HG03520 (cell line): ENCODE results near the gene HYCC1.

Source experiments
- ATAC-seq: cut with Tn5 transposase; IDR thresholded peaks from one replicate; pipeline ENCODE4 v1.9.1; 2021; ENCODE audit warnings: mild to moderate bottlenecking, moderate library complexity; ENCODE audit not compliant: unreplicated experiment

The HYCC1 gene

DNA sequence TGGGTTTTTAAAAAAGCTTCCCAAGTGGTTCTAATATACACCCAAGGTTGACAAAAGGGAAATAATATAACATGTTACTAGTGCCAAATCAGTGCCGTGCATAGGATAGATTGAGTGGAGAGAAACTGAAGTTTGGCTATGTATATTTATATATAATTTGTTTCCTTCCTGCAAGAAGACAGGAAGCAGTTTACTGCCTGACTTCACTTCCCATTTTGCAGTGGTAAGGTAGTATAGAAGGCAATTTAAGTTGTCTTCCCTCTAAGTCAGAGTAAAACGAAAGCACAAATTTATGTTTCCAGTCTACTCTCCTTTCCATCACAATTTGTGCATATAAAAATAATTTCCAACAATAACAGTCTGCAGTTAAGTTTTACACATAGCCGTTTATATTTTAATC lies 3.4 kb upstream of the HYCC1 start:
- no peak for ATAC-seq

DNA sequence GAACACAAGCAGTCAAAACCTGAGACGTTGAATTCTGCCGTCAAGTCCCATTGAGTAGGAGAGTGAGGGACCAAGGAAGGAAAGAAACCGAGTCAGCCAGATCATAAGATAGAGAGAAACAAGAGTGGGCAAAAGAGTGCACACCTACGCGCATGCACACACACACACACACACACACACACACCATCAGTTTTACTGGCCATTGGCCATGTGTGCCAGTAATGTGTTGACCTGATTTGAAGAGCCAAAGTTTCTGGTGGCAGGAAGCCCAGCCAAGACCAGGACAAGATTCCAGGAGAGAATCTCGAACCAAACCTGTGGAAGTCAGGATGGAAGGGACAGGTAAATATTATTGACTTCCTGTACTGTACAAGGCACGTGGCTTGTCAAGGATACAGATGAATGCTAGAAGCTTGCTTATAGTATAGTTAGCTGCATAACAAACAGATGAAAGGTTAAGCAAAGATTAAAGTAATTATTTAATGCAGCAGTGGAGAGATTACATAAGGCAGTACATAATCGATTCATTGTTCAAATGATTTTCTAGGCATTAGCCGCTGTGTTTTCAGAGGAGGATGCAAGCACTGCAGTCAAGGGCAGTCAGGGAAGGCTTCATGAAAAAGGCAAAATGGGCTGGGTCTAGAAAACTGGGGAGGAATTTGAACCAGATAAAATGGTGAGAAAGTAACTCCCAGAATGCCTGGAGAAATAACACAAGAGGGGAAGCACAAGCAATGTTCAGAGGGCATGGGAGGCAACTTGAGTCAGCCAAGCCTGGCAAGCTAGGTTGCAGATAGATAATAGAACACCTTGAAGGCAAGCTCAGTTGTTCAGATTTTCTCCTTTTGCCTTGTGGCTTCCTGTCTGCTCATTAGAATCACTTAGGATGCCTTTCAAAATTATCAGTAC lies 2.7 kb upstream of the HYCC1 start:
- ATAC-seq, result no peak

GRCh38 chr7:23014681-23015080 lies 751 bp upstream of the HYCC1 start:
- ATAC-seq, result no peak

DNA sequence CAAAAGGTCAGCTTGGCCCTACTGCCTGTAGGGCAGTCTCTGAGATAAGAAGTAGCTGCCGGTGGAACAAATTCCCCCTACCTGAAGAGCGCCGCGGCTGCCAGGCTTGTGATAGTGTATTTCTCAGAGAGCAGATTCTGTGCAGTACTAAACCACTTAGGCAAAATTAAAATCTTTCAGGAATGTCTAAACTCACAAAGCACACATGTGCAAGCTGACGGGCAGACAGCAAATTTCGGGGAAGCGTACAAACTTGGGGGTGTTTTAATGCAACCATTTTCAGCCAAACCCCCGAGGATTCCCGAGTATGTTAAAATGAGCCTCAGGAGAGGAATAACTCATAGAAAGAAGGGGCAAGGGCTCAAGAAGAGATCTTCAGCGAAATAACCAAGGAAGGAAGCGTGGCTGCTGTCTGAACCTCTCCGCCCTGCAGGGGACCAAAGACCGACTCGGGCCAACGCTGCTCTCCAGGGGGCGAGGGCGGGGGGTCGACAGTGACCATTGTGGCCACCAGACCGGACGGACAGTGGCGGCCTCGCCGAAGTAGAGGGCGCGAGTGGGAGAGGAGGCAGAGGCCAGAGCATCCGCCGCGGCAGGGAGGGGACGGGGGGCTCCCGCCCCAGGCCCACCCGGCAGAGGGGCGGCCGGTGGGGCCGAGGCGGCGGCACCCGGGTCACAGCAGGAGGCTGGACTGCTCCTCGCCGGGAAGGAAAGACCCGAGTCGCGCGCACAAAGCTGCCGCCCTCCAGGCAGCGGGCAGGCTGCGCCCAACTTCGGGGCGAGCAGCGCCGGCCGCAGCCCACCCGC lies 819 bp downstream of the HYCC1 start:
- peak; percentile 0 for ATAC-seq

DNA sequence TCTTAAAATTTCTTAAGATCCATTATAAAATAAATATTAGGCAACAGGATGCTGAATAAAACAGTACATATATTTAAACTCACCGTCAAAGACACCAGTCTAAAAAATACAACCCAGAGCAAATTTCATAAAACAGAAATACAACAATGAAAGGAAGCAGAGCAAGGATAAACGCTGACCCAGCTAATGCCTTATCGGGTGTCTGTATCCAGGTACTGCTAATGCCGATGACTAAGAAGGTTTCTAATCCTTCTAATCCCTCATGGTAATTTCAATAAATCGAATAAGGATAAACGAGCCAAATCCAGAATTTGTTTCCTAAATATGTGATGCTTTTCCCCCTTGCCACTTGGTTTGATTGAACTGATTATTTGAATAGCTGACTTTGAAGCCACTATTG lies 1.7 kb downstream of the HYCC1 start:
- ATAC-seq, result no peak

DNA sequence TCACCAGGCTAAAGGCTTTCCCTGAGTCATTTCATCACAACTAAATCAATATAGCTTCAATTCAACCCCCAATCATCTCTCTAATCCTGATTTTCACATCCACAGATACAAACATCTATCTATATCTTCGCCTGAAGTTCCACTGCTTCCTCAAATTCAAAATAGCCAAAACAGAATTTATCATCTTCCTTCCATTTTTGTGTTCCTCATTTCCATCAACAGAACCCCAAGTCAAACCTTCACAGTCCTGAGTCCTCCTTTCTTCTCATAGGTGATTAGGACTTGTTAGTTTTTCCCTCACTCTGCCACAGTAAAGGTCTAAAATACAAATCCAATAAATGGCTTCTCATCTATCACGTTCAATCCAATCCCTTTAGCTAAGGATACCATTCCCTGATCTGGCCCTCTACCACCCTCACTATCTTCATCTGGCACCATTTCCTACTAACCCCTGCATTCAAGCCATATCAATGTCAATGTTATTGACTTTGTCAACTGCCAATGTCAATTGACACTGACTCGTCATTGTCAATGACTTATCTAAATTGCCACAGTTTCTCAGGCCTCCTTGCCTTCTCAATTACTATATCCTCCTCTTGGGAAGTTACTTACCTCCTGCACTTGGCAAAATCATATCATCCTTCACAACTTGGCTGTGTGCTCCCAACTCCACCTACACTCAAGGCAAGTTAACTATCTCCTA lies 2.6 kb downstream of the HYCC1 start:
- no peak for ATAC-seq

- ATAC-seq, result no peak
Observed at GRCh38 chr7:23009303-23009702, 4.6 kb downstream of the HYCC1 start.

- ATAC-seq, result no peak
Observed at GRCh38 chr7:23004247-23004520, 9.7 kb downstream of the HYCC1 start.

- no peak for ATAC-seq
Observed at GRCh38 chr7:23003505-23004246, 10.3 kb downstream of the HYCC1 start.

- ATAC-seq, result no peak
Observed at GRCh38 chr7:23002698-23003097, 11.2 kb downstream of the HYCC1 start.

DNA sequence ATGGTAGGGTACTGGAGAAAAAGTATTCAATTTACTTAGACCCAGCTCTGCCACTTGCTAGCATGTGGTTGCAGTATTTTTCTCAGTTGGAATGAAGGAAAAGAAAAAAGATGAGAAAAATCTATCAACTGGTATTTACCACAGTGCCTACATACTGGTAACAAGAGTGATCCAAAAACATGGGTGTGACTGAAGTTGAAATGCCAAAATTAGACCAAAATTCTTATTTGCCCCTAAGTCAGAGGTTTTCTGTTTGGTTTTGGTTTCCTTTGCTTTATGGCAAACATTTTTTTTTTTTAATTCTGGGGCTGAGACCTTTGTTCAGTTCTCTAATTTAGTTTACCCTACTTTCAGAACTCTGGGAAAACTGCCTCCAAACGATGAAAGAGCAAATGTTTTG lies 12.3 kb downstream of the HYCC1 start:
- ATAC-seq, result no peak

DNA sequence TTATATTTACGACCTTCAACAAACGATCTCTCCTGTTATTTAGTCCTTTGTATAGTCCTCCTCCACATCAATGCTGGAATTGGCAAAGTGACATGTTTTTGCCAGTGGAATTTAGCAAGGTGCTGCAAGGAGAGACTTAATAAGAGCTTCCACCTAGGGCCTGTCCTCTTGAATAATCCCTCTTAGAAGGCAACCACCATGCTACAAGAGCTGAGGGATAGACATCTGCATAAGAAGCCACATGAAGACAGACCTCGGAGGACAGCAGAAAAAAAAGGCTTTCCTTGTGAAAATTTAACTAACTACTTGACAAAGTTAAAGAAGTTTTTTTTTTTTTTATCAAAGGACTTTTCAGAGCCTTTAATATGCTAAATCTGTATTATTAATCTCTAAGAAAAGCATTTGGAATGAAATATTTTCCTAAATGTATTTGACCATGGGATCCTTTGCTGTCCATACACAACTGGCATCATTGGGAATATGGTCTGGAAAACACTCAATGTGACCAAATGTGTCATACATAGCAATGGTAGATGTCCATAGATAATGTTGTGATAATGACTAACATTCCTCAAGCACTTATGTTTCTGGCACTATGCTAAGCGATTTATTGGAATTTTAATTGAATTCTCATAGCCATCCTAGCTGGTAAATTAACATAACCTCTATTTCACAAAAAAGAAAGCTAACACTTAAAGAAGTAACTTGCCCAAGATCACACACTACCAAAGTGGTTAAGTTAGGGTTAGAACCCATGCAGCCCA lies 13.2 kb downstream of the HYCC1 start:
- ATAC-seq, result no peak

DNA sequence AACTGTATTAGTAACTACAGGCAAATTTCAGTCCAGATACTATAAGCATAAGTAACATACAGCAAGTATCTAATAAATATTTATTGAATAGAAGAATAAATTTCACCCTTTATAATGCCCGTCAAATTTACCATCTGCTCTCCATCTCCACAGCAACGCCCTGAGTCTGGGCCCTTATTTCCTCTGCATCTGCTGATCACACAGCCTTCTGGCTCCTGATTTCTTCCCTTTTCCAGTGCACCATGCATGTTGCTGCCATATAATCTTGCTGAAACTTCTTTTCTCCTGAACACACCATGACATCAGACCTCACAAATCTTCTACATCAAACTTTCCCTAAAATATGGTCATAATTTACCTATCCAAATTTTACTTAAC lies 15.4 kb downstream of the HYCC1 start:
- no peak for ATAC-seq

GRCh38 chr7:22997871-22998518 lies 15.9 kb downstream of the HYCC1 start:
- ATAC-seq, result no peak

GRCh38 chr7:22996470-22996869 lies 17.5 kb downstream of the HYCC1 start:
- ATAC-seq, result no peak

DNA sequence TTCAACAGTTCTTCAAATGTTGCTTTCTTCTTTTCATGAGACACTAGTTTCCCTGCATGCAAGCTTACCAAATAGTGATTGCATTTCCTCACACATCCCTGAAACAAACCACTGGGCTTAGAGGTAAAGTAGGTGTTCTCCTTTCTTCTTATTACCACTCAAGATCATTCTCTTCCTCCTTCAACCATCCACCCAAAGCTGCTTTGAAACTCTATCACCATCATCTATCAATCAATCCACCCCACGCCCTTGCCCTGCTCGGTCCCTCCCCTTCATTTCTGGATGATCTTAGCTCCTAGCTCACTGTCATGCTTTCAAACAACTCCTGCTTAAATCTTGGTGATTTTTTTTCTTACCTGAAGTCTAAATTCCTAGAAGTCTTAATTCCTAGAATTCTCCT lies 18.9 kb downstream of the HYCC1 start:
- ATAC-seq, result no peak

DNA sequence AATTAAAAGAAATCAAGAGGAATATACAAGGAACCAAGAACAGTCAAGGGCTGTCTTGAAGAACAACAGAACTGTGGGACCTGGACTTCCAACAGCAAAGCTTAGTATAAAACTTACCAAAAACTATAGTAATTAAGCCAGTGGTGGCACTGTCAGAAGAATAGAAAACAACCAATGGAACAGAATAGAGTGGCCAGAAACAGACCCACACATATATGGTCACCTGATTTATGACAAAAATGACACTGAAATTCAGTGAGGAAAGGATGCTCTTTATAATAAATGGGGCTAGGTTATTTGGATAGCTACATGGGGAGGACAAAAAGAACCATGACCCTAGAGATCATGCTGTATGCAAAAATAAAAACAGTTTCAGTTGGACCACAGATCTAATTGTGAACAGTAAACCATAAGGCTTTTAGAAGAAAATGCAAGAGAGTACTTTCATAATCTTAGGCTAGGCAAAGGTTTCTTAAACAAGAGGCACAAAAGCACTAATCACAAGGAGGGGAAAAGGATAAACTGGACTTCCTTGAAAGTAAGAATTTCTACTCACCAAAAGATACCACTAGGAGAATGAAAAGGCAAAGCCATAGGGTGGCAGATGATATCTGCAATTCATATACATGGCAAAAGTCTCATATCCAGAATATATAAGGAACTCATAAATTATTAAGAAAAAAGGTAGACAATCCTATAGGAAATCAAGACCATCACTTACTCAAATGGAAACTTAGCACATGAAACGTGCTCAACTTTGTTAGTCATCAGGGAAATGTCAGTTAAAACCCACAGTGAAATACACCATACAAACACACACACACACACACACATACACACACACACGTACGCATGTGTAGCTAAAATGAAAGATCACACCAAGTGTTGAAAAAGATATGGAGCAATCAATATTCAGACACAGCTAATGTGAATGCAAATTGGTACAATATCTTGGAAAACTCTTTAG lies 20.8 kb downstream of the HYCC1 start:
- ATAC-seq, result peak; percentile 79

GRCh38 chr7:22990588-22990949 lies 23.4 kb downstream of the HYCC1 start:
- ATAC-seq, result no peak
